Mononuclear cell (primary cell): ENCODE data around the gene UPK3B. TPM values are rescaled to one million over a fixed set of nuclear protein-coding genes. Genes with fewer than 3 reads are reported as not detected.
"Not testable (repeated sequence)": the region's sequence is repeated elsewhere in the genome, so short reads cannot be mapped to it uniquely, and the experiment has no call there.

ENCODE experiments used
- H3K27me3 ChIP-seq: 2 replicates; pipeline ENCODE4 v1.6.0; 2011; ENCODE audit warnings: low read length, control low read depth; ENCODE audit not compliant: insufficient read depth
- H3K4me1 ChIP-seq: 2 replicates; pipeline ENCODE4 v1.5.1; 2011; ENCODE audit warnings: mild to moderate bottlenecking, low read length, control low read depth; ENCODE audit not compliant: insufficient read depth
- H3K4me3 ChIP-seq: 2 replicates; pipeline ENCODE4 v1.5.1; 2011; ENCODE audit warnings: mild to moderate bottlenecking, low read length, moderate library complexity
- H3K9me3 ChIP-seq: 2 replicates; pipeline ENCODE4 v1.5.1; 2011; ENCODE audit warnings: low read depth, mild to moderate bottlenecking, control low read depth, low read length
- total RNA-seq: library from RNA; depleted of rRNA; stranded (reverse); fragments of >200 nt; gene quantifications from one replicate; pipeline ENCODE4 v1.2.3, GENCODE V29; 2012

Gene UPK3B
- total RNA-seq, 1 donor, result 0.52 TPM

DNA sequence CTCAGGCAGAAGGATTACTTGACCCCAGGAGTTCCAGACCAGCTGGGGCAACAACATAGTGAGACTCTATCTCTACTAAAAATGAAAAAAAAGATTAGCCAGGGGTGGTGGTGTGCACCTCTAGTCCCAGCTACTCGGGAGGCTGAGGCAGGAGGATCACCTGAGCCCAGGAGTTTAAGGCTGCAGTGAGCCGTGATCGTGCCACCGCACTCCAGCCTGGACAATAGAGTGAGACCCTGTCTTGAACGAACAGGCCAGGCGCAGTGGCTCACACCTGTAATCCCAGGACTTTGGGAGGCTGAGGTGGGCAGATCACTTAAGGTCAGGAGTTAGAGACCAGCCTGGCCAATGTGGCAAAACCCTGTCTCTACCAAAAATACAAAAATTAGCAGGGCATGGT lies 6.6 kb downstream of the UPK3B start:
- not testable (repeated sequence) for H3K4me3 ChIP-seq, H3K9me3 ChIP-seq, H3K4me1 ChIP-seq, H3K27me3 ChIP-seq

DNA sequence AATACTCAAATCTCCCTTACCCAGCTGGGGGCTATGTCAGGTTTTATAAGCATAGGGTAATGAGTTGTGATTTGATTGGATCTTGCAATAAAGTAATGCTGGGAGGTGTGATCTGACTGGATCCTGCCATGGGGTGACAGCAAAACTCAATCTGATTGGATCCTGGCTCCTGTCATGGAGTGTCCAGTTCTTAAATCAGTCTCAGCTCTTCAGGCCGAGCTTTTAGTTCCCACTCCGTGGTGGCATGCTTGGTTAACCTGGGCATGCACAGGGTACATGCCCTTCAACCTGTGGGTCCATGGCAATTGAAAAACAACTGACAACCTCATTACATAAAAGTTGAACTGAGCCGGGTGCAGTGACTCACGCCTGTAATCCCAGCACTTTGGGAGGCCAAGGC lies 15.8 kb downstream of the UPK3B start:
- not testable (repeated sequence) for H3K4me3 ChIP-seq, H3K27me3 ChIP-seq, H3K9me3 ChIP-seq, H3K4me1 ChIP-seq

DNA sequence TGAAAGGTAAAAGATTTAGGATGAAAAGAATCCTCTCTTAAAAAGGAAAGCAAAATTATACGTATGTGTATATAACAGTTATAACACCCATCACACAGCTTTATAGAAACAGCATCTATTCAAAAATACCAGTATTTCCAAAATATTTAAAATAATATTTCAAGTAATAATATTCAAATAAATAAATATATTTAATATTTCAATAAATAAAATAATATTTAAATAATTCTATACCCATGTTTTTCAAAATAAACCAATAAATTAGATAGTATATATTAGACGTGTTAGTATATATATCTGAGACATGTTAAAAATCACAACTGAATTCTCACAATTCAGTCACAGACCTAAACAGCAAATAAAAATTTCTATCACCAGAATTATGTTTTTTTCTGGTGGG lies 21.3 kb downstream of the UPK3B start:
- not testable (repeated sequence) for H3K4me1 ChIP-seq, H3K27me3 ChIP-seq, H3K9me3 ChIP-seq, H3K4me3 ChIP-seq

- H3K4me3 ChIP-seq, H3K4me1 ChIP-seq, H3K27me3 ChIP-seq, H3K9me3 ChIP-seq: not testable (repeated sequence)
Observed at GRCh38 chr7:76543197-76543596, 32.8 kb downstream of the UPK3B start, which contains the start of gene SPDYE16. Gene SPDYE16 (minus strand): TSS chr7:76543297. CDS start chr7:76541459, 1,838 bp downstream.

DNA sequence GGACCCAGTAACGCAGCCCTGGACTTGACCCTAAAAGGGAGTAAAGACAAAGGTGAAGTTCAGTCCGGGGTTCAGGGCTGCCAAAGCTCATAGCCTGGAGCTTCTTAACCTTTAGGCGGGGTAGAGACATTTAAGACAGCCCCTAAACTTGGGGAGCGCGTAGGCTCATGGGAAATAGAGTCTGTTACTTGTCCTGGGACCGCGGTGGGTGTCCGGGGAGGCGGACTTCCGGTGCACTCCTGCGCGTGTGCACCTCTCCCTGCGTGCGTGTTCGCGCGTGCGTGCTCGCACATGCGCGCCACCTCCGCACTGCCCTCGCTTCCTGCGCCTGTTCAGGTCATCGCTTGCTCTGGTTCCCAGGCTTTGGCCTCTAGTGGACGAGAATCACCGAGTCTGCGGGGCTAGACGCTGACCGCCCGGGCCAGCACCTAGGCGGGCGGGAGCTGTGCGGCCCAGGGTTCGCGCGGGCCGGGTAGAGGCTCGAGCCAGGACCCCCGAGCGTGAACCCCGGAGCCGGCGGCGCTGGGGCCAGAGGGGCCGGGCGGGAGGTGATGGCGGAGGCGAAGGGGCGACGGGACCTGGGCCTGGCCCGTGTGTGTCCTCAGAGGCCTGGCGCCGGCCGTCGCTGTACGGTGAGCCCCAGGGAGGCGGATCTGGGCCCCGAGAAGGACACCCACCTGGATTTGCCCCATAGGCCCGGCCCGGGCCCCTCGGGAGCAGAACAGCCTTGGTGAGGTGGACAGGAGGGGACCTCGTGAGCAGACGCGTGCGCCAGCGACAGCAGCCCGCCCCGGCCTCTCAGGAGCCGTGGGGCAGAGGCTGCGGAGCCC lies 38.9 kb downstream of the UPK3B start:
- not testable (repeated sequence) for H3K9me3 ChIP-seq, H3K27me3 ChIP-seq, H3K4me1 ChIP-seq
- peak overlapping the region; percentile 63 for H3K4me3 ChIP-seq

GRCh38 chr7:76549855-76550248 lies 39.5 kb downstream of the UPK3B start:
- not testable (repeated sequence) for H3K27me3 ChIP-seq

GRCh38 chr7:76551992-76552391 lies 41.6 kb downstream of the UPK3B start:
- H3K4me3 ChIP-seq, H3K4me1 ChIP-seq, H3K27me3 ChIP-seq, H3K9me3 ChIP-seq: not testable (repeated sequence)

More at GRCh38 chr7:76549855-76550248, 39.5 kb downstream of the UPK3B start:
- peak overlapping the region; percentile 63 for H3K4me3 ChIP-seq
- not testable (repeated sequence) for H3K9me3 ChIP-seq, H3K4me1 ChIP-seq

DNA sequence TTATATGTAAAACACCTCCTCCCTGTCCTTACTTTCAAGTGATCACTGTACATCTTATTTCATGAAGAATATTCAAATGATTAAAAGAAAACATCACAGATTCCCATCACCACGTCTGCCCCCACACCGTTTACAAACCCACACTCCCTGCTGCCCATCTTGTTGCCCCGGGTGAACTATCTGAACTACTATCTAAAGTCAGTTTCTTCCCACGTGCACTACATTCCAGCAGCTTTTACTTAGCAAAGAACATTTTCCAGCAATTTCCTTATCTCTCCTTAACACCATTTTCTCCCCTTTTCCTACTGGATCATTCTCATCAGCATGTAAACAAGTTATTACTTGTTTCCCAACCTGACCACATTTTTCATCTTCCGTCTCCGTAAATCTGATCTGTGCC lies 49.3 kb downstream of the UPK3B start:
- not testable (repeated sequence) for H3K4me3 ChIP-seq, H3K9me3 ChIP-seq, H3K27me3 ChIP-seq, H3K4me1 ChIP-seq

GRCh38 chr7:76560157-76560556 lies 49.8 kb downstream of the UPK3B start:
- H3K27me3 ChIP-seq, H3K4me1 ChIP-seq, H3K4me3 ChIP-seq, H3K9me3 ChIP-seq: not testable (repeated sequence)

- not testable (repeated sequence) for H3K9me3 ChIP-seq, H3K4me3 ChIP-seq, H3K27me3 ChIP-seq, H3K4me1 ChIP-seq
Observed at GRCh38 chr7:76561342-76561741, 51.0 kb downstream of the UPK3B start.

DNA sequence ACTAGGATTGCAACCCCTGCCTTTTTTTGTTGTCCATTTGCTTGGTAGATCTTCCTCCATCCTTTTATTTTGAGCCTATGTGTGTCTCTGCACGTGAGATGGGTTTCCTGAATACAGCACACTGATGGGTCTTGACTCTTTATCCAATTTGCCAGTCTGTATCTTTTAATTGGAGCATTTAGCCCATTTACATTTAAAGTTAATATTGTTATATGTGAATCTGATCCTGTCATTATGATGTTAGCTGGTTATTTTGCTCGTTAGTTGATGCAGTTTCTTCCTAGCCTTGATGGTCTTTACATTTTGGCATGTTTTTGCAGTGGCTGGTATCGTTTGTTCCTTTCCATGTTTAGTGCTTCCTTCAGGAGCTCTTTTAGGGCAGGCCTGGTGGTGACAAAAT lies 54.6 kb downstream of the UPK3B start:
- H3K4me3 ChIP-seq, H3K4me1 ChIP-seq, H3K9me3 ChIP-seq, H3K27me3 ChIP-seq: not testable (repeated sequence)

Other genes with a start within 250 kb of the UPK3B start
- gene HSPB1, start 207.9 kb upstream of the UPK3B start, total RNA-seq, result 4.5 TPM
- gene YWHAG, start 151.6 kb upstream of the UPK3B start, total RNA-seq, result 23.5 TPM
- gene SSC4D, start 100.9 kb upstream of the UPK3B start, total RNA-seq, result not detected
- 1.7 TPM for gene ZP3, start 85.6 kb upstream of the UPK3B start, total RNA-seq
- gene DTX2, start 48.8 kb upstream of the UPK3B start, total RNA-seq, result 6.4 TPM
- gene SPDYE16, start 32.7 kb downstream of the UPK3B start, total RNA-seq, result 0.10 TPM
- 9.2 TPM for gene POMZP3, start 116.7 kb downstream of the UPK3B start, total RNA-seq